ENCODE results near the gene C2orf49. TPM values are rescaled to one million over a fixed set of nuclear protein-coding genes. Genes with fewer than 3 reads are reported as not detected.

Gene C2orf49
- total RNA-seq, 1 experiment from 2014 or later, result 24.8 TPM

- H3K9me3 ChIP-seq (ENCODE audit: low read depth, low read length, poor library complexity, severe bottlenecking), result no peaks in the 10 kb centered on the region
- BruUV-seq (replicated peaks), result no TSS peak
- H3K4me1 ChIP-seq (ENCODE audit: insufficient read depth, low read length, poor library complexity, severe bottlenecking), result no peaks in the 10 kb centered on the region
- H3K27ac ChIP-seq (ENCODE audit: low read depth, low read length, poor library complexity, severe bottlenecking), result no peak overlapping the region
- no peaks in the 10 kb centered on the region for H3K36me3 ChIP-seq (ENCODE audit: insufficient read depth, low read length, poor library complexity, severe bottlenecking)
- no peak for DNase-seq (ENCODE audit: low spot score)
- ChIA-PET CTCF (no interaction called here), POLR2A (ENCODE audit: low non-redundant PET) (no interaction called here)
- intact Hi-C loops (cut with micrococcal nuclease; ENCODE audit: unreplicated experiment), result no loop called here
- H3K4me3 ChIP-seq (ENCODE audit: low read depth, low read length, poor library complexity, severe bottlenecking), result no peak overlapping the region
- H3K27me3 ChIP-seq (replicated peaks; ENCODE audit: insufficient read depth, low read depth, low read length, poor library complexity), result no peaks in the 10 kb centered on the region
- TF ChIP-seq, protein P1, sequence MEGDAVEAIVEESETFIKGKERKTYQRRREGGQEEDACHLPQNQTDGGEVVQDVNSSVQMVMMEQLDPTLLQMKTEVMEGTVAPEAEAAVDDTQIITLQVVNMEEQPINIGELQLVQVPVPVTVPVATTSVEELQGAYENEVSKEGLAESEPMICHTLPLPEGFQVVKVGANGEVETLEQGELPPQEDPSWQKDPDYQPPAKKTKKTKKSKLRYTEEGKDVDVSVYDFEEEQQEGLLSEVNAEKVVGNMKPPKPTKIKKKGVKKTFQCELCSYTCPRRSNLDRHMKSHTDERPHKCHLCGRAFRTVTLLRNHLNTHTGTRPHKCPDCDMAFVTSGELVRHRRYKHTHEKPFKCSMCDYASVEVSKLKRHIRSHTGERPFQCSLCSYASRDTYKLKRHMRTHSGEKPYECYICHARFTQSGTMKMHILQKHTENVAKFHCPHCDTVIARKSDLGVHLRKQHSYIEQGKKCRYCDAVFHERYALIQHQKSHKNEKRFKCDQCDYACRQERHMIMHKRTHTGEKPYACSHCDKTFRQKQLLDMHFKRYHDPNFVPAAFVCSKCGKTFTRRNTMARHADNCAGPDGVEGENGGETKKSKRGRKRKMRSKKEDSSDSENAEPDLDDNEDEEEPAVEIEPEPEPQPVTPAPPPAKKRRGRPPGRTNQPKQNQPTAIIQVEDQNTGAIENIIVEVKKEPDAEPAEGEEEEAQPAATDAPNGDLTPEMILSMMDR (conservative IDR thresholded peaks at IDR 0.05; ENCODE audit: low read depth, low read length), result no peak
- no peak for TF ChIP-seq EZH2 (IDR thresholded peaks at IDR 0.05; ENCODE audit: borderline replicate concordance, low read depth, low read length, poor library complexity, severe bottlenecking)
Measured at GRCh38 chr2:105383432-105384166, 46.3 kb downstream of the C2orf49 start.

DNA sequence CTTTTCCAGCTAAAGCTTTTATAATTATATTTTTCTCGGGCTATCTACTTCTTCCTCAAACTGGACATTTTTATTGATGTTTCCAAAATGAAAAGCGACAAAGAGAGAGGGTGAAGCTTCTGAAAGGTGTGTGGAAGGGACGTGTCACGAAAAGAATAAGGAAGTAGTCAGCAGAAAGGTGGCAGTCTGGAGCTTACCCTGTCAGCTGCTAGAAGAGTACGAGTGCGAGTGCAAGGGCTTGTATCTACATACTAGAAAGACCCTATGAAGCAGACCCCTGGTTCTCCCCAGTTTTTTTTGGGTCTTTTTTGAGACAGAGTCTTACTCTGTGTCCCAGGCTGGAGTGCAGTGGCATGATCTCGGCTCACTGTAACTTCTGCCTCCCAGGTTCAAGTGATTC is 46.9 kb downstream of the C2orf49 start:
- no peaks in the 10 kb centered on the region for H3K9me3 ChIP-seq (ENCODE audit: low read depth, low read length, poor library complexity, severe bottlenecking)
- no peak for TF ChIP-seq EZH2 (IDR thresholded peaks at IDR 0.05; ENCODE audit: borderline replicate concordance, low read depth, low read length, poor library complexity, severe bottlenecking)
- TF ChIP-seq, protein P1 (conservative IDR thresholded peaks at IDR 0.05; ENCODE audit: low read depth, low read length), result no peak
- no peaks in the 10 kb centered on the region for H3K36me3 ChIP-seq (ENCODE audit: insufficient read depth, low read length, poor library complexity, severe bottlenecking)
- H3K4me3 ChIP-seq (ENCODE audit: low read depth, low read length, poor library complexity, severe bottlenecking), result no peak overlapping the region
- no peak overlapping the region for H3K27ac ChIP-seq (ENCODE audit: low read depth, low read length, poor library complexity, severe bottlenecking)
- no peaks in the 10 kb centered on the region for H3K4me1 ChIP-seq (ENCODE audit: insufficient read depth, low read length, poor library complexity, severe bottlenecking)
- H3K27me3 ChIP-seq (replicated peaks; ENCODE audit: insufficient read depth, low read depth, low read length, poor library complexity), result no peaks in the 10 kb centered on the region
- intact Hi-C loops (cut with micrococcal nuclease; ENCODE audit: unreplicated experiment), result no loop called here
- POLR2A ChIA-PET (ENCODE audit: low non-redundant PET), result no interaction called here
- CTCF ChIA-PET, result no interaction called here
- DNase-seq (ENCODE audit: low spot score), result no peak
- no TSS peak for BruUV-seq (replicated peaks)

DNA sequence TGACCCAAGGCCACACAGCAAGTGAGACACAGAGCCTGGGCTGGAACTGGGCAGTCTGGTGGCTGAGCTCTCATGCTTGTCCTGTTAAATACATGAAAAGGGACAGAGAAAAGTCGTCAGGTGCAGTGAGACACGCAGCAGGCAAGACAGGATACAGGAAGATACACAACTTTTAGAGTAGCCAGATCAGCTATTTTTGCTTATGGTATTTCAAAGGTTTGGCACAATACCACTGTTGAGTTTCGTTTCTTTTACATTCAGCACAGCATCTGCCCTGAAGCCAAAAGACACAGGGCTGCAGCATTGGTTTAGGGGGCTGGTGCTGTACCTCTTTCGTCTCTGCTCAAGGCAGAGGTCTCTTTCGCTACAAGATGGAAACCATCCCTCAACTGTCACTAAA is 47.5 kb downstream of the C2orf49 start:
- no peak overlapping the region for H3K4me3 ChIP-seq (ENCODE audit: low read depth, low read length, poor library complexity, severe bottlenecking)
- ChIA-PET POLR2A (ENCODE audit: low non-redundant PET) (no interaction called here), CTCF (no interaction called here)
- H3K9me3 ChIP-seq (ENCODE audit: low read depth, low read length, poor library complexity, severe bottlenecking), result no peaks in the 10 kb centered on the region
- no peaks in the 10 kb centered on the region for H3K4me1 ChIP-seq (ENCODE audit: insufficient read depth, low read length, poor library complexity, severe bottlenecking)
- intact Hi-C loops (cut with micrococcal nuclease; ENCODE audit: unreplicated experiment), result no loop called here
- no peaks in the 10 kb centered on the region for H3K27me3 ChIP-seq (replicated peaks; ENCODE audit: insufficient read depth, low read depth, low read length, poor library complexity)
- no peak for DNase-seq (ENCODE audit: low spot score)
- no peaks in the 10 kb centered on the region for H3K36me3 ChIP-seq (ENCODE audit: insufficient read depth, low read length, poor library complexity, severe bottlenecking)
- no peak overlapping the region for H3K27ac ChIP-seq (ENCODE audit: low read depth, low read length, poor library complexity, severe bottlenecking)
- no TSS peak for BruUV-seq (replicated peaks)
- TF ChIP-seq, protein P1 (conservative IDR thresholded peaks at IDR 0.05; ENCODE audit: low read depth, low read length), result no peak
- no peak for TF ChIP-seq EZH2 (IDR thresholded peaks at IDR 0.05; ENCODE audit: borderline replicate concordance, low read depth, low read length, poor library complexity, severe bottlenecking)
